HAP-1 (cell line): ENCODE measurements around the gene CDK10.

Source experiments
- DNase-seq, 2 experiments: peaks; one replicate each; pipeline ENCODE4 v3.0.0-alpha.2; 2016 to 2020; ENCODE audit warnings: low spot score in 2 of 2
- H3K27me3 ChIP-seq: fragments of 250-450 bp; sonication (Bioruptor Pico); 2 replicates; pipeline ENCODE4 v1.5.1; 2020; ENCODE audit warnings: low read depth, mild to moderate bottlenecking, moderate library complexity
- H3K36me3 ChIP-seq: fragments of 250-450 bp; sonication (Bioruptor Pico); replicated peaks from 2 replicates; pipeline ENCODE4 v1.5.1; 2020; ENCODE audit warnings: mild to moderate bottlenecking
- H3K4me1 ChIP-seq: fragments of 250-450 bp; sonication (Bioruptor Pico); 2 replicates; pipeline ENCODE4 v1.5.1; 2020; ENCODE audit warnings: mild to moderate bottlenecking
- H3K4me3 ChIP-seq: fragments of 250-450 bp; sonication (Bioruptor Pico); 2 replicates; pipeline ENCODE4 v1.5.1; 2020; ENCODE audit warnings: mild to moderate bottlenecking, moderate library complexity
- H3K9me3 ChIP-seq: fragments of 250-450 bp; sonication (Bioruptor Pico); 2 replicates; pipeline ENCODE4 v1.5.1; 2020; ENCODE audit warnings: mild to moderate bottlenecking, moderate library complexity
- in situ Hi-C: fragments of 300-500 bp; cut with MboI; formaldehyde crosslinking; loops from 3 replicates; pipeline ENCODE4 v1.14.3; 2020; ENCODE audit warnings: low sequenced_read_pairs, inconsistent platforms, mixed read lengths

The CDK10 gene

GRCh38 chr16:89720813-89721545, 34.5 kb downstream of the CDK10 start, which contains the start of the genes VPS9D1 and ZNF276:
TSS of gene VPS9D1 (minus strand) at chr16:89720898. CDS start at chr16:89720861, 37 bp downstream.
TSS of gene ZNF276 (plus strand) at chr16:89721537. CDS start at chr16:89721641, 104 bp downstream.
- Histone ChIP-seq H3K4me1 (peaks cover 5% of the 10 kb centered on the region; the same call in 1 of the 2 replicates), H3K4me3 (peak within 1 kb of the TSS; percentile 71), H3K36me3 (peaks cover 34% of the 10 kb centered on the region), H3K27me3 (no peaks in the 10 kb centered on the region), H3K9me3 (no peaks in the 10 kb centered on the region)
- DNase-seq: peak; percentile 73 to 88
- in situ Hi-C loops: no loop called here

- peak overlapping the region; percentile 71 for H3K4me3 ChIP-seq
- H3K36me3 ChIP-seq: peaks cover 36% of the 10 kb centered on the region
- in situ Hi-C loops: no loop called here
- DNase-seq: peak in 1 of 2 experiments; percentile 64
- peaks cover 5% of the 10 kb centered on the region; the same call in 1 of the 2 replicates for H3K4me1 ChIP-seq
- H3K9me3 ChIP-seq: no peaks in the 10 kb centered on the region
- no peaks in the 10 kb centered on the region for H3K27me3 ChIP-seq
Observed at GRCh38 chr16:89721546-89722391, 35.3 kb downstream of the CDK10 start.

DNA sequence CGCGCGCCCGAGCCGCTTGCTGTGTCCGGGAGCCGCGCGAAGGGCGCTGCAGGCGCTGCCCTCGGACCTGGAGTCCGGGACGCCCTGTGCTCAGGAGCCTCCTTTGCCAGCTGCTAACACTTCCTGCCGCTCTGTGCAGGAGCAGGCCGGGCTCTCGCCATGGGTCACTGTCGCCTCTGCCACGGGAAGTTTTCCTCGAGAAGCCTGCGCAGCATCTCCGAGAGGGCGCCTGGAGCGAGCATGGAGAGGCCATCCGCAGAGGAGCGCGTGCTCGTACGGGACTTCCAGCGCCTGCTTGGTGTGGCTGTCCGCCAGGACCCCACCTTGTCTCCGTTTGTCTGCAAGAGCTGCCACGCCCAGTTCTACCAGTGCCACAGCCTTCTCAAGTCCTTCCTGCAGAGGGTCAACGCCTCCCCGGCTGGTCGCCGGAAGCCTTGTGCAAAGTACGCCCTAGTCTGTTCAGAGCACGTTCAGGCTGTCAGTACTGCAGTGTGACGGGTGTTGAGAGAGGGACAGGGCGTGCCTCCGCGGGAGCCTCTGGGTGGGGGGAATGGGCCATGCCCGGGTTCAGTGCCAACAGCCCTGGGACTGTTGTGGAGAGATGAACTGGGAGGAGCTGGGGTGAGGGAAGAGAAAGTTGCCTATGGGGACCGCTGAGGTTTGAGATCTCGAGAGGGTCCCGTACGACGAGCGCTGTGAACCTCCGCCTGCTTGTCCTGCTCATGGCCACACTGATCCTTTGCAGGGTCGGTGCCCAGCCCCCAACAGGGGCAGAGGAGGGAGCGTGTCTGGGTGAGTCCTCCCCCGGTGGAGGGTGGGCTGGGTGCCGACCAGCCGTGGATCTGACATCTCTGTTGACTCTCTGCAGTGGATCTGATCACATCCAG, 36.1 kb downstream of the CDK10 start:
- DNase-seq: peak; percentile 71 to 85
- Histone ChIP-seq H3K9me3 (no peaks in the 10 kb centered on the region), H3K4me3 (peak overlapping the region; percentile 71), H3K4me1 (peaks cover 5% of the 10 kb centered on the region; the same call in 1 of the 2 replicates), H3K36me3 (peaks cover 45% of the 10 kb centered on the region), H3K27me3 (no peaks in the 10 kb centered on the region)
- in situ Hi-C loops: no loop called here

DNA sequence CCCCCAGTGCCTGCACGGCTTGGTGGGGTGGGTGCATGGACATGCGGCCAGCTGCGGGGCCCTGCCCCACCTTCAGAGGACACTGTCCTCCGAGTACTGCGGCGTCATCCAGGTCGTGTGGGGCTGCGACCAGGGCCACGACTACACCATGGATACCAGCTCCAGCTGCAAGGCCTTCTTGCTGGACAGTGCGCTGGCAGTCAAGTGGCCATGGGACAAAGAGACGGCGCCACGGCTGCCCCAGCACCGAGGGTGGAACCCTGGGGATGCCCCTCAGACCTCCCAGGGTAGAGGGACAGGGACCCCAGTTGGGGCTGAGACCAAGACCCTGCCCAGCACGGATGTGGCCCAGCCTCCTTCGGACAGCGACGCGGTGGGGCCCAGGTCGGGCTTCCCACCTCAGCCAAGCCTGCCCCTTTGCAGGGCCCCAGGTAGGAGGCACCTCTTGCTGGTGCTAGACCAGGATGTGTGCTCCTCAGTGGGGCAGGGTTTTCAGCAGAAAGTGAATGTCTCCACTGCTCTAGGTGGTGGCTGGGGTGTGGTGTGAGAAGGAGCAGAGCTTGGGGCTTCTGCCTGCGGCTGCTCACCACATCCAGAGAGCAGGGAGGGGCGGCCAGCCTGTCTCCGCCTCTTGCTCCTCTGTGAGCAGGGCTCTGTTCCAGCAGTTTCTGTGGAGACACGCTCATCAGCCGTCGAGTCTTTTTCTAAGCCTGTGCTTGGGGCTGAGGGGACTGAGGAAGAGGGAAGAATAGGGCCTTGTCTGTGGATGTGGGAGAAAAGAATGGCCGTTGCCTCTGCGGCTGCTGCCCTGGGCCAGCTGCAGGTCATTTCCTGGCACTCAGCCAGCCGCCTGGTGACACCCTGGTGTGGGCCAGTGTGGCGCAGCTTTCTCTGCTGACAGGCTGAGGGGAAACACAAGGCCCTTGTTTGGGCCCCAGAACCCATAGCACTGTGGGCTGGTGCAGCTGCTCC, 37.1 kb downstream of the CDK10 start:
- H3K9me3 ChIP-seq: no peaks in the 10 kb centered on the region
- H3K4me1 ChIP-seq: peaks cover 5% of the 10 kb centered on the region; the same call in 1 of the 2 replicates
- in situ Hi-C loops: no loop called here
- H3K27me3 ChIP-seq: no peaks in the 10 kb centered on the region
- H3K4me3 ChIP-seq: 0 out of 2 replicates have a peak overlapping the region, but pooled peaks have one; percentile 71
- DNase-seq: peak in 1 of 2 experiments; percentile 42
- H3K36me3 ChIP-seq: peaks cover 47% of the 10 kb centered on the region

DNA sequence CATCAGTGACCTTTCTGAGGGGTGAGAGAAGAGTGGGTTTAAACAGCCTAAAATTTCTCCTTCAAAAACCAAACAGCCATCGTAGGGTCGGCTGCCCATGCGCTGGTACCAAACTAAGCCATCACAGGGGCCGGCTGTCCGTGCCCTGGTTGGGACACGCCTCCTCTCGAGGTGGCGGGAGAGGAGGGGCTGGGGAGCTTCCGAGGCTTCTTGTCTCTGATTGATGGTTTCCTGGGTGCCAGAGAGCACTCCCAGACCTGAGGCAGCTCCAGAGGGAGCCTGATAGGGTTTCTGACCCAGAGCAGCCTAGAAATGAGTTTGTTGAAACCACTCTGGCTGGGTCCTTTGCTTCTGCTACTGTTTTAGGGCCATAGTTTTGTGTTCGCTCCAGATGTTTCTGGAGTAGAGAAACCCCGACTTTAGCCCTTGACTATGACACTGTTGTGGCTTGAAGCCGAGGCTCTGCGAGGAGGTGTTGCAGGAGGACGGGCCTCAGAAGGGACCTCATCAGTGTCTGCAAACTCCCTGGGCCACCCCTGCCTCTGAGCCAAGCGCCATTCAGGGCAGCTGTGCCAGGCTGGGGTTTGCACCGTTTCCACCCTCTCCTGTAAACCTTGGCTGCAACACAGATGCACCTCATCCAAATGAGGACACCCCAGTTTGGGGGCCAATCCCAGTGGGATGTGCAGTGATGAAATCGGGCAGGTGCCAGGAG, 41.1 kb downstream of the CDK10 start:
- H3K4me1 ChIP-seq: peaks cover 3% of the 10 kb centered on the region; the same call in 1 of the 2 replicates
- DNase-seq: no peak
- H3K27me3 ChIP-seq: no peaks in the 10 kb centered on the region
- peaks cover 80% of the 10 kb centered on the region for H3K36me3 ChIP-seq
- no peak overlapping the region for H3K4me3 ChIP-seq
- in situ Hi-C loops: no loop called here
- H3K9me3 ChIP-seq: no peaks in the 10 kb centered on the region

DNA sequence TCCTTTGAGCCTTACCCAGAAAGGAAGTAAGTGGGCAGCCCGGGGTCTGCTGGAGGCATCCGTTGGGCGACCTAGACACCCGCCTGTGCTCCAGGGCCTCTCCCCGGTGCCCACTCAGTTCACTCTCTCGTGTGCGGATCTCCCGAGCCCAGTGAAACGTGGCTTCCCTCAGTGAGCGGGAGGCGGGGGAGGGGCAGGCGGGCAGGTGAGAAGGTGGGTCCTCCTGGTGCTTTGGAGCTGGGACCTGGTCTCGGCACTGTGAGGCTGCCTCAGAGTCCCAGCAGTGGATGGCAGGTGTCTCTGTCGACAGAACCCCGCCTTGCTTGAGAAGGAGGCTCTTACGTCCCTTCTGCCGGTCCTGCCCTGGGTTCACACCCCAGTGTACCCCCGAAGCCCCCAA, 42.8 kb downstream of the CDK10 start:
- Histone ChIP-seq H3K9me3 (no peaks in the 10 kb centered on the region), H3K36me3 (peaks cover 78% of the 10 kb centered on the region), H3K4me3 (no peak overlapping the region), H3K4me1 (no peaks in the 10 kb centered on the region), H3K27me3 (no peaks in the 10 kb centered on the region)
- in situ Hi-C loops: no loop called here
- DNase-seq: no peak

DNA sequence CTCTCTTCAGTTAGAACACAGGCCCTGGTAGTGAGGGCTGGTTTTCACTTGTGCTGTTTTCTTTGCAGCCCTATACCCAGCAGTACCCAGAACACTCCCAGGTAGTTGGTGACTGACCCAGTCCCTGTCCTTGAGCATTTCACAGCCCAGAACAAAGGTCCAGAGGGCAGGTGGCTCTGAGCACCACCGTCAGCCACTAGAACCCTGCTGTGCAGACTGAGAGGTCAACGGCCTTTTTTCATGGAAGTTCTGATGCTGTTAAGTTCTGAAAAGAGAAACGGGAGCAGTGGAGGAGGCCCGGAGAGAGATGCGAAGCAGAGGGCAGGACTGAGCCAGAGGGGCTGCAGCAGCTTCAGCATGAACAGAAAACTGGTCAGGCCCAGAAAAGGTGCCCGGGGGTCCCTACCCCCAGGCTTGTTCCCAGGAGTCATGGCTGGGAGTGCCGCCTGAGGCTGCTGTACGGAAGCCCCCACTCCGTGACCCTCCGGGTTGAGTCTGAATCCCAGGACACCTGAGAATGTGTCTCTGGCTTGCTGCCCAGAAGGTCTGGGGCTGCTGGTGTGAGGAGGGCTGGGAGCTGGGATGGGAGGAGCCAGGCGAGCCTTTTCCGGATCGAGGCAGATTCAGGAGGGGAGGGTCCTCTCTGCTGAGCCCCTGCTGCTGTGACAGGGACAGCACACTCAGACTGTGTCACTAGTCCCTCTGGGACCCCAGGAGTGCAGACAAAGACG, 43.5 kb downstream of the CDK10 start:
- Histone ChIP-seq H3K4me1 (no peaks in the 10 kb centered on the region), H3K9me3 (no peaks in the 10 kb centered on the region), H3K36me3 (peaks cover 80% of the 10 kb centered on the region), H3K4me3 (no peak overlapping the region), H3K27me3 (no peaks in the 10 kb centered on the region)
- in situ Hi-C loops: no loop called here
- peak; percentile 2 to 43 for DNase-seq

DNA sequence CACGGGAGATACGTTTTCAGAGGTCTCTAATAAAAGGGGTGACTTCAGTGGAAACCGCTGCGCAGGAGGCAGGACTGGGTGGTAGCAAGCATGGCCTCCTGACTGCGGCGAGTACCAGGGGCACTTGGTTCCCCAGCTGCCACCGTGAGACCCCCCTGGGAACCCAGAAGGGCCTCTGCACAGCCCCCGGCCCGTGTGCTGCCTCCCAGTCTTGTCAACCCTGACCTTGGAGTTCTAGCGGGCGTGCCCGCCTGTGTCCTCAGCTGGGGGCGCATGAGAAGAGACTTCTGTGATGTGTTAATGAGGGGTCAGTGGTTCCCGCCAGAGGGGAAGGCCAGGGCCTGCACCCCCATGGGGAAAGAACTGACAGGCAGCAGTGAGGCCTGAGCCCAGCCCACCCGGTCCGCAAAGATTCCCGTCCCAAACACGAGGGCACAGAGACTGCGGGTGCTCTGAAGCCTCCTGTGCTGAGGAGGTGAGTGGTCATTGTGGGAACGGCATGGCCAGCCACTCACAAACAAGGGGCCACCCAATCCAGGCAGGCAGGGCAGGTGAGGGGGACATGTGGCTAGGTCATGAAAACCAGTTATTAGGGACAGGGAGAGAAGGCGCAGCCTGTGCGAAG, 44.2 kb downstream of the CDK10 start:
- Histone ChIP-seq H3K36me3 (peaks cover 83% of the 10 kb centered on the region), H3K4me1 (no peaks in the 10 kb centered on the region), H3K9me3 (no peaks in the 10 kb centered on the region), H3K4me3 (no peak overlapping the region), H3K27me3 (no peaks in the 10 kb centered on the region)
- in situ Hi-C loops: no loop called here
- peak in 1 of 2 experiments; percentile 1 for DNase-seq

DNA sequence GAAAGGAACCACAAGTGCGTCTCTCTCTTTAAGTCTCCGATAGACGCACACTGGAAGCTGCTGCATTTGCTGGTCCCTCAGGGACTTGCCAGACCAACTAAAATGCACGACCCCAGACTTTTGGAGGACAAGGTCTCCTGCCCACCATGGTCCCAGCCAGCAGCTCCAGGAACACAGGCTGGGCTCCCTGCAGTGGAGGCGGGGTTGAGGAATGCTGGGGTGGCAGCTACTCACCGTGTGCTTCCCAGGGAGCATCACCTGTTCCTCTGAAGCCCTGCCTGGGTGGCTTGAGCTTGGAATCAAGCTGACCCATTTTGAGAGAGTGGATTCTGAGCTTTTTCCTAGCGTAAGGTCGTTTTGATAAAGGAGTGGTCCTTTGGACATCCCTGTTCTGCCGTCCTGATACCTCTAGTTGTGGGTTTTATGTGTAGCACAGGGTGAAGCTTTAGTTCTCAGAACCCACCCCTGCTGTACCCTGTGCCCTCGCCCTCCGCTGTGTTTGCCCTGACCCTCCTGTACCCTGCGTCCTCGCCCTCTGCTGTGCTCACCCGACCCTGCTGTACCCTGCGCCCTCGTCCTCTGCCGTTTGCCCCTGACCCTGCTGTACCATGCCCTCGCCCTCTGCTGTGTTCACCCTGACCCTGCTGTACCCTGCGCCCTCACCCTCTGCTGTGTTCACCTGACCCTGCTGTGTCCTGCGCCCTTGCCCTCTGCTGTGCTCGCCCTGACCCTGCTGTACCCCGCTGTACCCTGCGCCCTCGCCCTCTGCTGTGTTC, 45.8 kb downstream of the CDK10 start:
- DNase-seq: peak in 1 of 2 experiments; percentile 1
- in situ Hi-C loops: no loop called here

DNA sequence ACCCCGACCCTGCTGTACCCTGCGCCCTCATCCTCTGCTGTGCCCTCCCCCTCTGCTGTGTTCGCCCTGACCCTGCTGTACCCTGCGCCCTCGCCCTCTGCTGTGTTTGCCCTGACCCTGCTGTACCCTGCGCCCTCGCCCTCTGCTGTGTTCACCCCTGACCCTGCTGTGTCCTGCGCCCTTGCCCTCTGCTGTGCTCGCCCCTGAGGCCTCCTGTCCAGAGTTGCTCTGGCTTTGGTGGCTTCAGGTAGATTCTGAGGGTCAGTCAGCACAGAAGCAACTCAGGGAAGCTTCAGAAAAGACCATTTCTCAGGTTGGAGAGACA, 46.4 kb downstream of the CDK10 start:
- Histone ChIP-seq H3K9me3 (no peaks in the 10 kb centered on the region), H3K4me1 (no peaks in the 10 kb centered on the region), H3K36me3 (peaks cover 81% of the 10 kb centered on the region), H3K27me3 (no peaks in the 10 kb centered on the region), H3K4me3 (no peak overlapping the region)
- no peak for DNase-seq
- in situ Hi-C loops: no loop called here

More for the DNA sequence above, 45.8 kb downstream of the CDK10 start:
- Histone ChIP-seq H3K27me3 (no peaks in the 10 kb centered on the region), H3K4me1 (no peaks in the 10 kb centered on the region), H3K9me3 (no peaks in the 10 kb centered on the region), H3K4me3 (no peak overlapping the region), H3K36me3 (peaks cover 81% of the 10 kb centered on the region)

GRCh38 chr16:89733322-89733721, 46.8 kb downstream of the CDK10 start:
- H3K9me3 ChIP-seq: no peaks in the 10 kb centered on the region
- peak in 1 of 2 experiments; percentile 2 for DNase-seq
- H3K36me3 ChIP-seq: peaks cover 84% of the 10 kb centered on the region
- H3K4me1 ChIP-seq: no peaks in the 10 kb centered on the region
- no peak overlapping the region for H3K4me3 ChIP-seq
- in situ Hi-C loops: no loop called here
- H3K27me3 ChIP-seq: no peaks in the 10 kb centered on the region
